ENCODE data around the gene MCC.

MCC gene

GRCh38 chr5:113224605-113225065 is 263.6 kb downstream of the MCC start:
- no peak overlapping the region for H3K18ac ChIP-seq (ENCODE audit: low read length)
- peaks cover 8% of the 10 kb centered on the region for H3K4me1 ChIP-seq (ENCODE audit: control insufficient read depth, low read depth, low read length)
- H3K23ac ChIP-seq (ENCODE audit: low read length): no peak overlapping the region
- H2BK15ac ChIP-seq (replicated peaks; ENCODE audit: low read depth): no peak overlapping the region
- H3K56ac ChIP-seq (ENCODE audit: low read length): no peak overlapping the region
- no peak overlapping the region for H3K4me3 ChIP-seq (ENCODE audit: low read length)
- no peaks in the 10 kb centered on the region for H3K36me3 ChIP-seq (ENCODE audit: control insufficient read depth, insufficient read depth, low read length)
- peaks cover 37% of the 10 kb centered on the region for H3K79me2 ChIP-seq (ENCODE audit: control insufficient read depth, insufficient read depth, low read length)
- H3K9ac ChIP-seq (ENCODE audit: low read length): no peak overlapping the region
- no peak for DNase-seq
- no peak overlapping the region for H3K27ac ChIP-seq (ENCODE audit: low read depth, low read length)
- H3K27me3 ChIP-seq (ENCODE audit: insufficient read depth, low read length, poor library complexity): no peaks in the 10 kb centered on the region
- no peak overlapping the region for H3K4me2 ChIP-seq (ENCODE audit: low read length)
- H2BK120ac ChIP-seq (ENCODE audit: low read depth, low read length): no peak overlapping the region
- H4K5ac ChIP-seq (ENCODE audit: low read length): no peak overlapping the region
- H3K79me1 ChIP-seq (ENCODE audit: low read length): peaks cover 26% of the 10 kb centered on the region
- no CpG with 5 or more reads among the region's 4 CpGs for whole genome bisulfite sequencing (ENCODE audit: extremely low coverage, insufficient coverage, low lambda C conversion rate)
- H3K4ac ChIP-seq (ENCODE audit: low read depth, low read length): no peak overlapping the region
- H4K8ac ChIP-seq (ENCODE audit: low read depth, low read length): no peak overlapping the region
- H2BK5ac ChIP-seq (ENCODE audit: low read length): no peak overlapping the region
- H2AK5ac ChIP-seq (ENCODE audit: low read length): no peak overlapping the region

GRCh38 chr5:113223831-113224604 is 264.2 kb downstream of the MCC start:
- H3K79me2 ChIP-seq (ENCODE audit: control insufficient read depth, insufficient read depth, low read length): peaks cover 35% of the 10 kb centered on the region
- H3K4me3 ChIP-seq (ENCODE audit: low read length): no peak overlapping the region
- no peak overlapping the region for H2BK15ac ChIP-seq (replicated peaks; ENCODE audit: low read depth)
- no peak overlapping the region for H3K9ac ChIP-seq (ENCODE audit: low read length)
- no peak overlapping the region for H3K27ac ChIP-seq (ENCODE audit: low read depth, low read length)
- H3K56ac ChIP-seq (ENCODE audit: low read length): no peak overlapping the region
- no peak overlapping the region for H4K8ac ChIP-seq (ENCODE audit: low read depth, low read length)
- H3K36me3 ChIP-seq (ENCODE audit: control insufficient read depth, insufficient read depth, low read length): no peaks in the 10 kb centered on the region
- no peak overlapping the region for H3K4me2 ChIP-seq (ENCODE audit: low read length)
- H2BK5ac ChIP-seq (ENCODE audit: low read length): no peak overlapping the region
- WGBS (ENCODE audit: extremely low coverage, insufficient coverage, low lambda C conversion rate): no CpG with 5 or more reads among the region's 13 CpGs
- peaks cover 8% of the 10 kb centered on the region for H3K4me1 ChIP-seq (ENCODE audit: control insufficient read depth, low read depth, low read length)
- H3K23ac ChIP-seq (ENCODE audit: low read length): no peak overlapping the region
- DNase-seq: no peak
- no peak overlapping the region for H3K18ac ChIP-seq (ENCODE audit: low read length)
- H3K79me1 ChIP-seq (ENCODE audit: low read length): peaks cover 25% of the 10 kb centered on the region
- H3K4ac ChIP-seq (ENCODE audit: low read depth, low read length): no peak overlapping the region
- no peak overlapping the region for H2AK5ac ChIP-seq (ENCODE audit: low read length)
- H3K27me3 ChIP-seq (ENCODE audit: insufficient read depth, low read length, poor library complexity): no peaks in the 10 kb centered on the region
- H2BK120ac ChIP-seq (ENCODE audit: low read depth, low read length): no peak overlapping the region
- H4K5ac ChIP-seq (ENCODE audit: low read length): no peak overlapping the region

- Histone ChIP-seq H3K4ac (ENCODE audit: low read depth, low read length) (no peak overlapping the region), H4K5ac (ENCODE audit: low read length) (no peak overlapping the region), H3K79me1 (ENCODE audit: low read length) (peaks cover 19% of the 10 kb centered on the region), H3K4me2 (ENCODE audit: low read length) (no peak overlapping the region), H3K36me3 (ENCODE audit: control insufficient read depth, insufficient read depth, low read length) (no peaks in the 10 kb centered on the region), H3K79me2 (ENCODE audit: control insufficient read depth, insufficient read depth, low read length) (peaks cover 29% of the 10 kb centered on the region), H3K27me3 (ENCODE audit: insufficient read depth, low read length, poor library complexity) (no peaks in the 10 kb centered on the region), H3K4me1 (ENCODE audit: control insufficient read depth, low read depth, low read length) (peaks cover 9% of the 10 kb centered on the region), H3K27ac (ENCODE audit: low read depth, low read length) (no peak overlapping the region), H2BK120ac (ENCODE audit: low read depth, low read length) (no peak overlapping the region), H3K4me3 (ENCODE audit: low read length) (no peak overlapping the region), H3K9ac (ENCODE audit: low read length) (no peak overlapping the region), H3K18ac (ENCODE audit: low read length) (no peak overlapping the region), H2BK5ac (ENCODE audit: low read length) (no peak overlapping the region), H2AK5ac (ENCODE audit: low read length) (no peak overlapping the region), H4K8ac (ENCODE audit: low read depth, low read length) (no peak overlapping the region), H3K56ac (ENCODE audit: low read length) (no peak overlapping the region), H3K23ac (ENCODE audit: low read length) (no peak overlapping the region), H2BK15ac (replicated peaks; ENCODE audit: low read depth) (no peak overlapping the region)
- WGBS (ENCODE audit: extremely low coverage, insufficient coverage, low lambda C conversion rate): 100% methylated on average over 1 of the region's 3 CpGs
- no peak for DNase-seq
Observed at GRCh38 chr5:113223315-113223714, 264.9 kb downstream of the MCC start.

- H4K5ac ChIP-seq (ENCODE audit: low read length): no peak overlapping the region
Observed at GRCh38 chr5:113221294-113222176, 266.7 kb downstream of the MCC start.

GRCh38 chr5:113219695-113220094 is 268.6 kb downstream of the MCC start:
- Histone ChIP-seq H2BK15ac (replicated peaks; ENCODE audit: low read depth) (no peak overlapping the region), H3K56ac (ENCODE audit: low read length) (no peak overlapping the region), H2BK120ac (ENCODE audit: low read depth, low read length) (no peak overlapping the region), H3K4me1 (ENCODE audit: control insufficient read depth, low read depth, low read length) (peaks cover 21% of the 10 kb centered on the region), H2AK5ac (ENCODE audit: low read length) (no peak overlapping the region), H3K36me3 (ENCODE audit: control insufficient read depth, insufficient read depth, low read length) (no peaks in the 10 kb centered on the region), H3K4me3 (ENCODE audit: low read length) (no peak overlapping the region), H4K5ac (ENCODE audit: low read length) (no peak overlapping the region), H3K9ac (ENCODE audit: low read length) (no peak overlapping the region), H3K18ac (ENCODE audit: low read length) (no peak overlapping the region), H3K4ac (ENCODE audit: low read depth, low read length) (no peak overlapping the region), H3K27ac (ENCODE audit: low read depth, low read length) (no peak overlapping the region), H3K79me1 (ENCODE audit: low read length) (peaks cover 22% of the 10 kb centered on the region), H2BK5ac (ENCODE audit: low read length) (no peak overlapping the region), H3K79me2 (ENCODE audit: control insufficient read depth, insufficient read depth, low read length) (peaks cover 18% of the 10 kb centered on the region), H3K27me3 (ENCODE audit: insufficient read depth, low read length, poor library complexity) (no peaks in the 10 kb centered on the region), H4K8ac (ENCODE audit: low read depth, low read length) (no peak overlapping the region), H3K4me2 (ENCODE audit: low read length) (no peak overlapping the region), H3K23ac (ENCODE audit: low read length) (no peak overlapping the region)
- no peak for DNase-seq
- WGBS (ENCODE audit: extremely low coverage, insufficient coverage, low lambda C conversion rate): no CpG with 5 or more reads among the region's 3 CpGs

More at GRCh38 chr5:113221294-113222176, 266.7 kb downstream of the MCC start:
- Histone ChIP-seq H2AK5ac (ENCODE audit: low read length) (no peak overlapping the region), H2BK15ac (replicated peaks; ENCODE audit: low read depth) (no peak overlapping the region), H3K23ac (ENCODE audit: low read length) (no peak overlapping the region), H3K79me2 (ENCODE audit: control insufficient read depth, insufficient read depth, low read length) (peaks cover 26% of the 10 kb centered on the region), H3K36me3 (ENCODE audit: control insufficient read depth, insufficient read depth, low read length) (no peaks in the 10 kb centered on the region), H3K56ac (ENCODE audit: low read length) (no peak overlapping the region), H3K4me2 (ENCODE audit: low read length) (no peak overlapping the region), H2BK5ac (ENCODE audit: low read length) (no peak overlapping the region), H3K4me1 (ENCODE audit: control insufficient read depth, low read depth, low read length) (peaks cover 13% of the 10 kb centered on the region), H3K27me3 (ENCODE audit: insufficient read depth, low read length, poor library complexity) (no peaks in the 10 kb centered on the region), H3K4ac (ENCODE audit: low read depth, low read length) (no peak overlapping the region), H3K79me1 (ENCODE audit: low read length) (peaks cover 18% of the 10 kb centered on the region), H3K27ac (ENCODE audit: low read depth, low read length) (no peak overlapping the region), H2BK120ac (ENCODE audit: low read depth, low read length) (no peak overlapping the region), H3K4me3 (ENCODE audit: low read length) (no peak overlapping the region), H3K9ac (ENCODE audit: low read length) (no peak overlapping the region), H4K8ac (ENCODE audit: low read depth, low read length) (no peak overlapping the region), H3K18ac (ENCODE audit: low read length) (no peak overlapping the region)
- no CpG with 5 or more reads among the region's 5 CpGs for WGBS (ENCODE audit: extremely low coverage, insufficient coverage, low lambda C conversion rate)
- no peak for DNase-seq

All from mesendoderm (in vitro differentiated cells).